GM18519 (cell line): ENCODE results near the gene INPPL1.

Experiments
- ATAC-seq: cut with Tn5 transposase; IDR thresholded peaks from one replicate; pipeline ENCODE4 v1.9.1; 2021; ENCODE audit warnings: mild to moderate bottlenecking, moderate library complexity; ENCODE audit not compliant: unreplicated experiment, low FRiP score

The INPPL1 gene

GRCh38 chr11:72208281-72208680 is 16.3 kb upstream of the INPPL1 start:
- ATAC-seq, result no peak

GRCh38 chr11:72209101-72209500 is 15.5 kb upstream of the INPPL1 start:
- ATAC-seq, result no peak

GRCh38 chr11:72216638-72217037 is 7.9 kb upstream of the INPPL1 start, which contains the start of gene FOLR2:
TSS of gene FOLR2 (plus strand) at chr11:72216794. CDS start at chr11:72218585, 1,791 bp downstream.
- no peak for ATAC-seq

- ATAC-seq, result no peak
Observed at GRCh38 chr11:72217841-72218240, 6.7 kb upstream of the INPPL1 start.

GRCh38 chr11:72218251-72218745 is 6.3 kb upstream of the INPPL1 start:
- no peak for ATAC-seq

GRCh38 chr11:72220696-72221363 is 3.7 kb upstream of the INPPL1 start:
- no peak for ATAC-seq

GRCh38 chr11:72221386-72222075 is 3.0 kb upstream of the INPPL1 start:
- ATAC-seq, result no peak

- no peak for ATAC-seq
Observed at GRCh38 chr11:72222106-72222891, 2.3 kb upstream of the INPPL1 start.

GRCh38 chr11:72222907-72223614 is 1.5 kb upstream of the INPPL1 start:
- peak; percentile 48 for ATAC-seq

- ATAC-seq, result peak; percentile 26
Observed at GRCh38 chr11:72223615-72224563, 678 bp upstream of the INPPL1 start.

- ATAC-seq, result no peak
Observed at GRCh38 chr11:72225411-72225951, 914 bp downstream of the INPPL1 start.

- ATAC-seq, result no peak
Observed at GRCh38 chr11:72226701-72227100, 2.1 kb downstream of the INPPL1 start.

GRCh38 chr11:72227316-72228228 is 3.0 kb downstream of the INPPL1 start:
- no peak for ATAC-seq

GRCh38 chr11:72228229-72228843 is 3.8 kb downstream of the INPPL1 start:
- ATAC-seq, result no peak

- no peak for ATAC-seq
Observed at GRCh38 chr11:72228844-72229231, 4.3 kb downstream of the INPPL1 start.

GRCh38 chr11:72229336-72229924 is 4.9 kb downstream of the INPPL1 start:
- no peak for ATAC-seq
